HG03095 (cell line): ENCODE measurements around the gene ZMPSTE24.
"Not testable (repeated sequence)": the region's sequence is repeated elsewhere in the genome, so short reads cannot be mapped to it uniquely, and the experiment has no call there.

Experiments used
- ATAC-seq: cut with Tn5 transposase; IDR thresholded peaks from one replicate; pipeline ENCODE4 v1.9.1; 2021; ENCODE audit warnings: moderate library complexity; ENCODE audit not compliant: unreplicated experiment

ZMPSTE24 gene

GRCh38 chr1:40257688-40258444, at the start of gene ZMPSTE24:
ZMPSTE24 (plus strand) TSS chr1:40258236; CDS start chr1:40258272, 36 bp downstream.
- peak; percentile 83 for ATAC-seq

DNA sequence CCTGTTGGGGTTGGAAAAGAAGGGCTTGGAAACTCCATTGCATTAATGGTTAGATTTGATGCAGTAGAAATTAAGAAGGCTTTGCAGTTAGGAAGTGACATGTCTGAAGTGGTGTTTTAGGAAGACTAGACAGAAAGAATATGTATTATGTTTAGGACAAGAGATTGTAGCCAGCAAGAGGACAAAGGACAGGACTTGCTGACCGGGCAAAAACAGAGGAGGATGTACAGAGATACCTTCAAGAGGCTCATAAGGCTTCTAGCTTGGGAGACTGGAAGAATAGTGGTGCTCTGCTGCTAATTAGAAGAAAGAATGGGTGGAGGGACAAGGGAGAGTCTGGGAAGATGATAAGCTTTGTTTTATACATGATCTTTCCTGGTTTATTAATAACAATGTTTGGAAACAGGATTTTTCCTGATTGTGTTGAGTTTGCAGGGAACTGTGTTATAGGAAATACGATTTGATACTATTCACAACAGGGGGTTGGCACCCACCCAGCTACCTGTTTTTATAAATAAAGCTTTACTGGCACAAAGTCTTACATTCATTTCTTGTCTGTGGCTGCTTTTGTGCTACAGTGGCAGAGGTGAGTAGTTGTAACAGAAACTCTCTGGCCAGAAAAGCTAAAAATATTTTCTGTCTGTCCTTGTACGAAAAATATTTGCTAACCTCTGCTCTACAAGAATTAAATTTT, 47.4 kb upstream of the ZMPSTE24 start:
- no peak for ATAC-seq

DNA sequence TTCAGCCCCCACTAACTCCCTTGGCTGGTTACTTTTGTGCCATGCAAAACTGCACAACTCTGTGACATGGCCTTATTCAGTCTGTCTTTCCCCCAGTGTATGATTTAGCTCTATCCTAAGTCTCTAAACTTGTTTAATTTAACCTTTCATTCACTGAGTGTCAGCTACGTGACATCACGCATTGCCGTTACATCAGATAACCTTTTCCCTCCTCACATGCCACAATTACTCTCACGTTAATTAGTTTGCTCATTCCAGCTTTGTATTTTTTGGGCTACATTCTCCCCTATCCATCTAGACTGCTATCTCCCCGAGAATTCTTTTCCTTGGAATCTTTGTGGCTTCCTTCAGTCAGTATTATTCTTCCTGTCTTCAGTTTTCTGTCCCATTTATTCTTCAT, 39.7 kb upstream of the ZMPSTE24 start:
- no peak for ATAC-seq

DNA sequence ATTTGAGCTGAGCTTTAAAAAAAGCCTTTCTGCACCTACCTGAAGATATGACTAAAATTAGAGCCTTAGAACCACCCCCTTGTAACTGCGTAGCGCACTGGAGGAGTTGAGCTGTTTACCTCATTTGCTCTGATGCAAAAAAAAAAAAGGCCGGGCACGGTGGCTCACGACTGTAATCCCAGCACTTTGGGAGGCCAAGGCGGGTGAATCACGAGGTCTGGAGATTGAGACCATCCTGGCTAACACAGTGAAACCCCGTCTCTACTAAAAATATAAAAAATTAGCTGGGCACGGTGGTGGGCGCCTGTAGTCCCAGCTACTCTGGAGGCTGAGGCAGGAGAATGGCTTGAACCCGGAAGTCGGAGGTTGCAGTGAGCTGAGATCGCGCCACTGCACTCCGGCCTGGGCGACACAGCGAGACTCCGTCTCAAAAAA, 36.5 kb upstream of the ZMPSTE24 start:
- not testable (repeated sequence) for ATAC-seq

DNA sequence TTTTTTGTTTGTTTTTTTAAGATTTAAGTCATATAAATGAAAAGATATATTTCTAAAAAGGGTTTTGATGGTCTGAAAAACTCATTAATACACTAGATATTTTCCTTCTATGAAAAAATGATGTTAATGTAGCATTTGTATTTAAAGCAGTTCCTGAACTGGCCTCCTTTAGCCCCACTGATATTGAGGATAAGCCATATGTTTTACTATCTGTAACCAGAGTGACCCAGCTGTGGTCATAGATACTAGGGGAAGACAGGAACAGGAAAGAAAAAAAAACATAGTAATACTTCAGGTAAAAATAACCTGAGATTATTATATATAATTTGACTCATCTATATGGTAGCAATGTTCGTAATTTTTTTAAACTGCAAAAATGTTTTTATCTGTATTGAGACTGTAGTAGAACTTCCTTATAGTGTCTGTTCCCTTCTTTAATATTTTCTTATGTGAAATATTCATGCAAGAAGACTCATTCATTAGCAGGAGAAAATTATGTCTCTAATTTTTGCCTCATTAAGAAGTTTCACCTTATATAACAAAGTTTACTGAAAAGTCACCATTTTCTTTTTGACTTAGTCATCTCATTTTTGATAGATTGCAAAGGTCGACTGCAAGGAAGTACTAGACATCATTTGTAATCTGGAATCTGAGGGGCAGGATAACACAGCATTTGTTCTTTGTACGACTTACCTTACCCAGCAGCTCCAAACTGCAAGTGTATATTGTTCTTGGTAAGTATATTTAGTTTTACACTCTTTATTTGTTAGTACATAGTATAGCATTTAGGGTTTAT, 35.9 kb upstream of the ZMPSTE24 start:
- ATAC-seq, result no peak

GRCh38 chr1:40224040-40224439, 34.0 kb upstream of the ZMPSTE24 start:
- ATAC-seq, result no peak

GRCh38 chr1:40226192-40226591, 31.8 kb upstream of the ZMPSTE24 start:
- no peak for ATAC-seq

DNA sequence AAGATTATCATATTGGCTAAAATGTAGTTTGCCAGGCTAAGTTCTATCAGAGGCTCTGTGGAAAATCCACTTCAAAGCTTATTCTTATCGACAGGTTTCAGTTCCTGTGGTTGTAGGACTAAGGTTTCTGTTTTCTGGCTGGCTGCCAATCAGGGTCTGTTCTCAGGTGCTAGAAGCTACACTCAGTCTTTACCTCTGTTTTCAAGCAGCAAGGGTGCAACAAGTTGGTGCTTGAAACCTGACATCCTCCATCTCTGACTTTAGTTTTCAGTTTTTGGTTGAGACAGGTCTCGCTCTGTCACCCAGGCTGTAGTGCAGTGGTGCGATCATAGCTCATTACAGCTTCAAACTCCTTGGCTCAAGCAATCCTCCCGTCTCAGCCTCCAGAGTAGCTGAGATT, 25.6 kb upstream of the ZMPSTE24 start:
- ATAC-seq, result peak; percentile 77

GRCh38 chr1:40239626-40240025, 18.4 kb upstream of the ZMPSTE24 start:
- ATAC-seq, result no peak

DNA sequence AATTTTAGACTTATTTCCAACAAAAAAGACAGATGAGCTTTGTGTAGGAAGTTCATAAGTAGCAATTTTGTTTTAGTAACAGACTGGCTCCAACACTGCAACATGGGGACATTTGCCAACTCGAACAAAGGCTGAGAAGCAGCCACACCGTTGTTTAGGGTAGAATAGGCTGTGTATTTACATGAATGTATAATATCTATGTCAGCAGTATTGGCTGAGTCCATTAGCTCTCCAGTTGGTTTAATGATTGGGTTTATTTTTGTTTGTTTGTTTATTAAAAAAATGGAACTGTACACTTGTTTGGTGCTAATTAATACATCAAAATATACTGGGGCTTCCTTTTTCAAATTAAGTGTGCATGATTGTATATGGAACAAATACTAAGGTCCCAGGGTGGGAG, 17.6 kb upstream of the ZMPSTE24 start:
- ATAC-seq, result no peak

GRCh38 chr1:40241362-40241761, 16.7 kb upstream of the ZMPSTE24 start:
- ATAC-seq, result peak; percentile 12

- ATAC-seq, result no peak
Observed at GRCh38 chr1:40243351-40243750, 14.7 kb upstream of the ZMPSTE24 start.

GRCh38 chr1:40244138-40244744, 13.8 kb upstream of the ZMPSTE24 start:
- no peak for ATAC-seq

DNA sequence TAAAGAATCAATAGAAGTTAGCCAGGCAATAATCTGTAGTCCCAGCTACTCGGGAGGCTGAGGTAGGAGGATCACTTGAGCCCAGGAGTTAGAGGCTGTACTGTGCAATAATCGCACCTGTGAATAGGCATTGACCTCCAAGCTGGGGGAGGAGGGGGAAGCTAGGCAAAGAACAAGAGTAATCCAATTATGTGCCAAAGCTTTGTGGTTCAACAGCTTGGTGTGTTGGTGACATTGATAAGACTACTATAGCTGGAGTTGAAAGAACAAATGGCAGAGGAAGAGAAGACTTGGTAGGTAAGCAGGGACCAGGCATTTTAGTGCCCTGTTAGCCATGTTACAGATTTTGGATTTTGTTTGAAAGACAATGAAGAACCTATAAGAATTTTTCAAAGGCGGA, 12.3 kb upstream of the ZMPSTE24 start:
- ATAC-seq, result no peak

GRCh38 chr1:40247655-40248054, 10.4 kb upstream of the ZMPSTE24 start, which contains the start of gene TMCO2:
TMCO2 (plus strand) TSS chr1:40247937; CDS start chr1:40247994, 57 bp downstream.
- no peak for ATAC-seq

- ATAC-seq, result no peak
Observed at GRCh38 chr1:40248412-40248811, 9.6 kb upstream of the ZMPSTE24 start.

DNA sequence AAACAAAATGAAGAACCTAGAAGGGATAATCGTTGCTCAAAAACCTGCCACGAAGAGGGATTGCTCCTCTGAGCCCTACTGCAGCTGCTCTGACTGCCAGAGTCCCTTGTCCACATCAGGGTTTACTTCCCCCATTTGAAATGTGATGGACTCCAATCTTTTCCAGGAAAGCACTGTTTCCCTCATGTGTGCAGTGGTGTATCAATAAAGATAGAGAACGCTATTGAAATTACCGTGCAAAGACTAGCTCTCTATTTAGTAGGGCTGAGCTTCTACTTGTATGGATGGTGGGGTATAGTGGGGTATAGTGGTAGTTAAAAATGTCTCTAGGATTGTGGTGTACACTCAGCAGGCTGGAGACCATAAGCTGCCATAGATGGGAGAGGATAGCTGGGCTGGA, 6.6 kb upstream of the ZMPSTE24 start:
- ATAC-seq, result no peak

- ATAC-seq, result no peak
Observed at GRCh38 chr1:40252601-40253000, 5.4 kb upstream of the ZMPSTE24 start.

DNA sequence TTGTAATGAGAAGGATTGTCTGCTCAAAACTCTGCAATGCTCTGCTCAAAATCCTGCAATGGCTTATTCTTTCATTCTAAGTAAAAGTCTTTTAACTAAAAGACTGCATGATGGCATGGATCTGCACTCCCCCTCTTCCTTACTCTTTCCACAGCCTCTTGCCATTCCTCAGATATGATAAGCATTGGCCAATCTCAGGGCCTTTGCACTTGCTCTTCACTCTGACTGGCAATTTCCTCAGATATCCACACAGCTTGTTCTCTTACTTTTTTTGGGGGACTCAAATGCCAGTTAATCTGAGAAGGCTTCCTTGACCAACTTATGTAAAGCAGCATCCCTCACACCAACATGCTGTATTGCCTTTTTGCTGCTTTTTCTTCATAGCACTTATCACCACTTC, 2.8 kb upstream of the ZMPSTE24 start:
- ATAC-seq, result no peak

GRCh38 chr1:40256401-40257084, 1.5 kb upstream of the ZMPSTE24 start:
- no peak for ATAC-seq

DNA sequence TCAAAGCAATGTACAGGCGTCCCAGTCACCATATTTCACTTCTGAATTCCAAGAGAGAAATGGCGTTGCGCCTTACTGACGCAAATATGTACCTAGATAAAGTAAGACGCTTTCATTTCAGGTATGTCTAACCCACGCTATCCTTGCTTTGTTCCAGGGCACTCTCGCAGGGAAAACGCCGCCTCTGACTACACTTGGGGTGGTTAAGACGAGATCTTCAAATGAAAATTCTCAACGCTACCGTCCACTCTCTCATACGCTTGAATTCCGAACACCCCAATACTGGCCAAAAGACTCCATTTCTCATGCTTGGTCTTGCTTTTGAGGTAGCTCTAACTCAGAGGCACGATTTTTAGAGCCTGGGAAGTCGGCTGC, 736 bp upstream of the ZMPSTE24 start:
- ATAC-seq, result peak; percentile 13
